H1 (cell line): ENCODE results near the gene OR4F17. TPM values are rescaled to one million over a fixed set of nuclear protein-coding genes. Genes with fewer than 3 reads are reported as not detected.
"Not testable (repeated sequence)": the region's sequence is repeated elsewhere in the genome, so short reads cannot be mapped to it uniquely, and the experiment has no call there.

Source experiments
- CTCF ChIA-PET: fragments of 300-600 bp; sonication (Branson Sonifier 250); formaldehyde crosslinking; loops from one replicate; lab custom pipeline; 2021; ENCODE audit not compliant: partially characterized antibody; lab: Charles Lee
- POLR2A ChIA-PET: fragments of 300-600 bp; sonication (Branson Sonifier 250); formaldehyde crosslinking; loops from one replicate; lab custom pipeline; 2021; ENCODE audit warnings: inconsistent platforms; ENCODE audit not compliant: partially characterized antibody; lab: Charles Lee
- DNase-seq, 2 experiments: peaks; one replicate each; pipeline versions ENCODE4 v3.0.0 to v3.0.0-alpha.2; 2010 to 2022; ENCODE audit warnings: low spot score in 2 of 2, low read depth in 1 of 2, mixed read lengths in 1 of 2
- FAIRE-seq: peaks from 2 replicates; lab custom pipeline; 2011; peaks lifted over from hg19 to GRCh38; lab: Jason Lieb, UNC
- H2AFZ ChIP-seq: 2 replicates; pipeline ENCODE4 v1.8.1; 2012; ENCODE audit warnings: low read length, inconsistent platforms
- H2AK5ac ChIP-seq: 2 replicates; pipeline ENCODE4 v1.6.1; 2013; ENCODE audit warnings: low read depth, low read length
- H2BK120ac ChIP-seq: replicated peaks from 2 replicates; pipeline ENCODE3; 2013; ENCODE audit warnings: low read depth, low read length, inconsistent platforms
- H2BK12ac ChIP-seq: 2 replicates; pipeline ENCODE4 v1.6.1; 2013; ENCODE audit warnings: low read depth, low read length
- H2BK15ac ChIP-seq: 2 replicates; pipeline ENCODE4 v1.6.1; 2013; ENCODE audit warnings: low read length
- H2BK20ac ChIP-seq: 2 replicates; pipeline ENCODE4 v1.6.1; 2013; ENCODE audit warnings: low read length
- H2BK5ac ChIP-seq: 2 replicates; pipeline ENCODE4 v1.6.1; 2013; ENCODE audit warnings: low read depth, low read length
- H3K14ac ChIP-seq: 2 replicates; pipeline ENCODE4 v1.6.1; 2013; ENCODE audit warnings: inconsistent platforms; ENCODE audit not compliant: insufficient read length
- H3K18ac ChIP-seq: 2 replicates; pipeline ENCODE4 v1.6.1; 2013; ENCODE audit warnings: low read length; ENCODE audit errors: extremely low read depth
- H3K23ac ChIP-seq: 2 replicates; pipeline ENCODE4 v1.6.1; 2013; ENCODE audit warnings: inconsistent platforms; ENCODE audit not compliant: insufficient read length
- H3K23me2 ChIP-seq: 2 replicates; pipeline ENCODE4 v1.6.1; 2013; ENCODE audit warnings: low read depth, low read length
- H3K27ac ChIP-seq: 2 replicates; pipeline ENCODE4 v1.6.1; 2011; ENCODE audit warnings: low read depth, low read length, inconsistent platforms
- H3K27me3 ChIP-seq, 4 experiments: replicated peaks in 1 of 4; 1 replicate in 1 of 4; 2 replicates in 3 of 4; pipeline versions ENCODE4 v1.6.1 to v1.8.1; 2011 to 2013; ENCODE audit warnings: low read length in 3 of 4, mild to moderate bottlenecking in 3 of 4, inconsistent platforms in 2 of 4, mixed read lengths in 2 of 4, moderate library complexity in 1 of 4; ENCODE audit not compliant: control insufficient read depth in 3 of 4, insufficient read depth in 3 of 4; ENCODE audit errors: extremely low read depth in 1 of 4
- H3K36me3 ChIP-seq, 4 experiments: 2 replicates each; pipeline versions ENCODE4 v1.6.1 to v1.8.1; 2011 to 2013; ENCODE audit warnings: mild to moderate bottlenecking in 4 of 4, low read length in 3 of 4, moderate library complexity in 2 of 4, control low read depth in 1 of 4, inconsistent platforms in 1 of 4; ENCODE audit not compliant: insufficient read depth in 4 of 4, control insufficient read depth in 2 of 4
- H3K4ac ChIP-seq: replicated peaks from 2 replicates; pipeline ENCODE3; 2013; ENCODE audit warnings: low read length, low read depth, mixed read lengths, inconsistent platforms; ENCODE audit not compliant: insufficient read length
- H3K4me1 ChIP-seq, 4 experiments: replicated peaks in 1 of 4; 1 replicate in 1 of 4; 2 replicates in 3 of 4; pipeline versions ENCODE4 v1.6.1 to v1.8.1; 2011 to 2013; ENCODE audit warnings: low read length in 3 of 4, inconsistent platforms in 2 of 4, mixed read lengths in 1 of 4; ENCODE audit not compliant: insufficient read depth in 4 of 4, control insufficient read depth in 3 of 4
- H3K4me2 ChIP-seq, 2 experiments: 2 replicates each; pipeline versions ENCODE4 v1.6.1 to v1.8.1; 2011 to 2013; ENCODE audit warnings: low read depth in 2 of 2, low read length in 2 of 2, control low read depth in 1 of 2, inconsistent platforms in 1 of 2, mild to moderate bottlenecking in 1 of 2; ENCODE audit not compliant: insufficient read depth in 1 of 2
- H3K4me3 ChIP-seq, 4 experiments: fragments of 200-600, 300-600 bp in 1 of 4; sonication (generic), shearing (Covaris generic), sonication (Bioruptor Twin) in 1 of 4; 2 replicates each; pipeline versions ENCODE4 v1.5.1 to v1.8.1; 2011 to 2016; ENCODE audit warnings: low read length in 4 of 4, low read depth in 3 of 4, control low read depth in 2 of 4, inconsistent platforms in 2 of 4, mild to moderate bottlenecking in 2 of 4, mixed read lengths in 1 of 4, moderate library complexity in 1 of 4; ENCODE audit not compliant: insufficient read depth in 2 of 4; ENCODE audit errors: extremely low read depth in 1 of 4
- H3K56ac ChIP-seq: replicated peaks from 2 replicates; pipeline ENCODE3; 2013; ENCODE audit warnings: low read depth, mild to moderate bottlenecking, mixed read lengths, low read length, inconsistent platforms; ENCODE audit not compliant: insufficient read length
- H3K79me1 ChIP-seq: 2 replicates; pipeline ENCODE4 v1.6.1; 2013; ENCODE audit warnings: low read depth, low read length, control low read depth
- H3K79me2 ChIP-seq, 2 experiments: 2 replicates each; pipeline versions ENCODE4 v1.6.1 to v1.8.1; 2012 to 2013; ENCODE audit warnings: low read length in 2 of 2, mild to moderate bottlenecking in 2 of 2, inconsistent platforms in 1 of 2; ENCODE audit not compliant: insufficient read depth in 2 of 2, control insufficient read depth in 1 of 2
- H3K9ac ChIP-seq, 4 experiments: replicated peaks in 1 of 4; 1 replicate in 1 of 4; 2 replicates in 3 of 4; pipeline versions ENCODE4 v1.6.1 to v1.8.1; 2011 to 2013; ENCODE audit warnings: low read depth in 3 of 4, low read length in 3 of 4, control low read depth in 2 of 4, mild to moderate bottlenecking in 2 of 4, moderate library complexity in 2 of 4, inconsistent platforms in 1 of 4; ENCODE audit errors: extremely low read depth in 1 of 4
- H3K9me3 ChIP-seq, 2 experiments: 2 replicates each; pipeline versions ENCODE4 v1.6.1 to v1.8.1; 2012 to 2013; ENCODE audit warnings: mild to moderate bottlenecking in 2 of 2, moderate library complexity in 2 of 2, control low read depth in 1 of 2, inconsistent platforms in 1 of 2, low read depth in 1 of 2, low read length in 1 of 2, mixed read lengths in 1 of 2; ENCODE audit not compliant: insufficient read depth in 2 of 2
- H4K20me1 ChIP-seq, 2 experiments: replicated peaks in 1 of 2; 2 replicates each; pipeline versions ENCODE3 to v1.8.1; 2011 to 2013; ENCODE audit warnings: inconsistent platforms in 2 of 2, low read length in 2 of 2, mild to moderate bottlenecking in 1 of 2; ENCODE audit not compliant: insufficient read depth in 2 of 2, control insufficient read depth in 1 of 2
- H4K5ac ChIP-seq: 2 replicates; pipeline ENCODE4 v1.6.1; 2013; ENCODE audit warnings: low read length, low read depth, mixed read lengths, inconsistent platforms; ENCODE audit not compliant: insufficient read length
- H4K8ac ChIP-seq: 2 replicates; pipeline ENCODE4 v1.8.0; 2013; ENCODE audit warnings: mild to moderate bottlenecking, moderate library complexity, low read length, inconsistent platforms; ENCODE audit not compliant: insufficient read depth; ENCODE audit errors: extremely low read depth
- H4K91ac ChIP-seq: replicated peaks from 2 replicates; pipeline ENCODE3; 2013; ENCODE audit warnings: low read length, mixed read lengths, inconsistent platforms; ENCODE audit not compliant: insufficient read length
- WGBS, 2 experiments: shearing (Covaris generic) in 1 of 2; methylation state at CpG; one replicate each; pipeline versions ENCODE4 v1.1.6 to v1.1.7; 2013 to 2015; ENCODE audit warnings: low lambda C conversion rate in 2 of 2, mixed read lengths in 2 of 2, inconsistent platforms in 1 of 2, low coverage in 1 of 2, missing lambda C conversion rate in 1 of 2; ENCODE audit not compliant: insufficient replicate concordance in 2 of 2, insufficient coverage in 1 of 2, insufficient read length in 1 of 2; ENCODE audit errors: extremely low coverage in 1 of 2, missing lambda C conversion rate in 1 of 2; 5-methylcytosine and 5-hydroxymethylcytosine counted together
- polyA plus RNA-seq, 7 experiments: library from polyadenylated mRNA; depleted of rRNA in 3 of 7; stranded (reverse) in 5 of 7; unstranded in 2 of 7; fragments of >200 nt in 5 of 7; fragments of 200-250 nt in 2 of 7; gene quantifications; 1 replicate in 5 of 7; 2 replicates in 1 of 7; 4 replicates in 1 of 7; pipeline versions ENCODE4 v1.2.1 to v1.2.3, GENCODE V29; 2011 to 2013; ENCODE audit warnings: missing spikeins in 2 of 7, mixed read lengths in 2 of 7
- total RNA-seq: library from RNA; stranded (reverse); fragmentation: NEBNext Ultra II Directional; extraction: Animal tissue kit (Norgen Biotek cat#: 25700); gene quantifications from 2 replicates; pipeline ENCODE4 v1.2.1, GENCODE V29; 2021

The OR4F17 gene
- total and polyA plus RNA-seq, 2 of the 8 experiments (the other 6 are each of a cell fraction or from before 2014, with no cell fraction given), result 0.30 TPM; not detected in 1

- H3K36me3 ChIP-seq, H2BK120ac ChIP-seq, H3K23ac ChIP-seq, H2BK12ac ChIP-seq, H3K4me3 ChIP-seq, H3K14ac ChIP-seq, H3K9ac ChIP-seq, H3K79me2 ChIP-seq, H2BK5ac ChIP-seq, H4K8ac ChIP-seq, H2AK5ac ChIP-seq, H4K5ac ChIP-seq, H4K91ac ChIP-seq, H2BK15ac ChIP-seq, DNase-seq, H3K27ac ChIP-seq, H3K9me3 ChIP-seq, POLR2A ChIA-PET, H3K56ac ChIP-seq, CTCF ChIA-PET, H3K4me1 ChIP-seq, H3K27me3 ChIP-seq, H2AFZ ChIP-seq, H3K18ac ChIP-seq, FAIRE-seq, H3K79me1 ChIP-seq, H4K20me1 ChIP-seq, H3K4ac ChIP-seq, H3K23me2 ChIP-seq, H3K4me2 ChIP-seq, H2BK20ac ChIP-seq: not testable (repeated sequence)
- 100% methylated on average over 1 of the region's 5 CpGs; no CpG with 5 or more reads in 1 of the 2 experiments for WGBS, 2 experiments
These were observed 13.7 kb downstream of the OR4F17 start for GRCh38 chr19:120443-121140.

Other genes with a start within 250 kb of the OR4F17 start
- 98.6 and 101 TPM in 2 replicates for gene PLPP2, start 184.3 kb downstream of the OR4F17 start, total RNA-seq
- gene PLPP2, start 184.3 kb downstream of the OR4F17 start, polyA plus RNA-seq (2011; rRNA removed), result 195 and 326 TPM in 2 replicates
- 45.7 and 48.3 TPM in 2 replicates for gene MIER2, start 237.7 kb downstream of the OR4F17 start, total RNA-seq
- 30.3 and 53.1 TPM in 2 replicates for gene MIER2, start 237.7 kb downstream of the OR4F17 start, polyA plus RNA-seq (2011; rRNA removed)